ENCODE data around the gene AMPD3. TPM values are rescaled to one million over a fixed set of nuclear protein-coding genes. Genes with fewer than 3 reads are reported as not detected.

AMPD3 gene
- total RNA-seq, 1 experiment from 2014 or later: 12.5 TPM

GRCh38 chr11:10534316-10534715, 79.3 kb downstream of the AMPD3 start:
- no peaks in the 10 kb centered on the region for H3K27me3 ChIP-seq (ENCODE audit: control insufficient read depth, insufficient read depth, low read length)
- CTCF ChIA-PET: interaction anchor here (0.5 to 0.6 kb wide), 3 partner anchors 114 to 862 kb away, joined by 3 to 10 read pairs (median 8); no protein-coding TSS in a partner anchor
- peaks cover 7% of the 10 kb centered on the region; the same call in 1 of the 2 replicates for H3K4me1 ChIP-seq (ENCODE audit: control insufficient read depth, insufficient read depth, low read length)
- no peaks in the 10 kb centered on the region for H3K36me3 ChIP-seq (ENCODE audit: control insufficient read depth, insufficient read depth, low read length)
- DNase-seq (ENCODE audit: low read depth, low spot score) (no peak), ATAC-seq (no peak)
- no peak overlapping the region for H3K4me3 ChIP-seq (ENCODE audit: low read depth in 2 of 2, low read length in 2 of 2)
- in situ Hi-C loops (cut with HindIII; ENCODE audit: low pct_unique_long_range_greater_than_20kb, low sequenced_read_pairs) (no loop called here), intact Hi-C loops (cut with micrococcal nuclease; ENCODE audit: unreplicated experiment) (no loop called here)
- POLR2A ChIA-PET: interaction anchor here (0.6 kb wide), 1 partner anchor 39 kb away, joined by 5 read pairs; no protein-coding TSS in a partner anchor
- no peak overlapping the region for H3K27ac ChIP-seq (ENCODE audit: low read length)
- H3K9me3 ChIP-seq (ENCODE audit: control insufficient read depth, insufficient read depth, low read depth, low read length): no peaks in the 10 kb centered on the region
- no TSS peak for BruUV-seq (replicated peaks)
- no peak for TF ChIP-seq SIN3A (IDR thresholded peaks at IDR 0.05; ENCODE audit: borderline replicate concordance, insufficient read depth, low read depth, low read length)
- no peak for TF ChIP-seq POLR2AphosphoS5 (IDR thresholded peaks at IDR 0.05; ENCODE audit: low read depth, low read length)
- no peak for TF ChIP-seq CTCF (IDR thresholded peaks at IDR 0.05)
- TF ChIP-seq TCF7L2 (IDR thresholded peaks at IDR 0.05; ENCODE audit: low read depth, low read length): no peak
- TF ChIP-seq, protein P1, sequence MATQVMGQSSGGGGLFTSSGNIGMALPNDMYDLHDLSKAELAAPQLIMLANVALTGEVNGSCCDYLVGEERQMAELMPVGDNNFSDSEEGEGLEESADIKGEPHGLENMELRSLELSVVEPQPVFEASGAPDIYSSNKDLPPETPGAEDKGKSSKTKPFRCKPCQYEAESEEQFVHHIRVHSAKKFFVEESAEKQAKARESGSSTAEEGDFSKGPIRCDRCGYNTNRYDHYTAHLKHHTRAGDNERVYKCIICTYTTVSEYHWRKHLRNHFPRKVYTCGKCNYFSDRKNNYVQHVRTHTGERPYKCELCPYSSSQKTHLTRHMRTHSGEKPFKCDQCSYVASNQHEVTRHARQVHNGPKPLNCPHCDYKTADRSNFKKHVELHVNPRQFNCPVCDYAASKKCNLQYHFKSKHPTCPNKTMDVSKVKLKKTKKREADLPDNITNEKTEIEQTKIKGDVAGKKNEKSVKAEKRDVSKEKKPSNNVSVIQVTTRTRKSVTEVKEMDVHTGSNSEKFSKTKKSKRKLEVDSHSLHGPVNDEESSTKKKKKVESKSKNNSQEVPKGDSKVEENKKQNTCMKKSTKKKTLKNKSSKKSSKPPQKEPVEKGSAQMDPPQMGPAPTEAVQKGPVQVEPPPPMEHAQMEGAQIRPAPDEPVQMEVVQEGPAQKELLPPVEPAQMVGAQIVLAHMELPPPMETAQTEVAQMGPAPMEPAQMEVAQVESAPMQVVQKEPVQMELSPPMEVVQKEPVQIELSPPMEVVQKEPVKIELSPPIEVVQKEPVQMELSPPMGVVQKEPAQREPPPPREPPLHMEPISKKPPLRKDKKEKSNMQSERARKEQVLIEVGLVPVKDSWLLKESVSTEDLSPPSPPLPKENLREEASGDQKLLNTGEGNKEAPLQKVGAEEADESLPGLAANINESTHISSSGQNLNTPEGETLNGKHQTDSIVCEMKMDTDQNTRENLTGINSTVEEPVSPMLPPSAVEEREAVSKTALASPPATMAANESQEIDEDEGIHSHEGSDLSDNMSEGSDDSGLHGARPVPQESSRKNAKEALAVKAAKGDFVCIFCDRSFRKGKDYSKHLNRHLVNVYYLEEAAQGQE (IDR thresholded peaks at IDR 0.05; ENCODE audit: insufficient read depth in 1 of 2, low read depth in 2 of 2, low read length in 1 of 2): no peak

- intact Hi-C loops (cut with micrococcal nuclease; ENCODE audit: unreplicated experiment) (no loop called here), in situ Hi-C loops (cut with HindIII; ENCODE audit: low pct_unique_long_range_greater_than_20kb, low sequenced_read_pairs) (no loop called here)
- no peak for TF ChIP-seq SIN3A (IDR thresholded peaks at IDR 0.05; ENCODE audit: borderline replicate concordance, insufficient read depth, low read depth, low read length)
- ChIA-PET CTCF (no interaction called here), POLR2A (no interaction called here)
- H3K27me3 ChIP-seq (ENCODE audit: control insufficient read depth, insufficient read depth, low read length): no peaks in the 10 kb centered on the region
- BruUV-seq (replicated peaks): no TSS peak
- H3K9me3 ChIP-seq (ENCODE audit: control insufficient read depth, insufficient read depth, low read depth, low read length): no peaks in the 10 kb centered on the region
- H3K27ac ChIP-seq (ENCODE audit: low read length): no peak overlapping the region
- peaks cover 21% of the 10 kb centered on the region for H3K4me1 ChIP-seq (ENCODE audit: control insufficient read depth, insufficient read depth, low read length)
- no peak for ATAC-seq
- no peaks in the 10 kb centered on the region for H3K36me3 ChIP-seq (ENCODE audit: control insufficient read depth, insufficient read depth, low read length)
- DNase-seq (ENCODE audit: low read depth, low spot score): no peak
- no peak overlapping the region for H3K4me3 ChIP-seq (ENCODE audit: low read depth in 2 of 2, low read length in 2 of 2)
Measured at GRCh38 chr11:10537600-10537999, 82.5 kb downstream of the AMPD3 start.

GRCh38 chr11:10538924-10539323, 83.9 kb downstream of the AMPD3 start:
- CTCF ChIA-PET: no interaction called here

More at GRCh38 chr11:10538924-10539323, 83.9 kb downstream of the AMPD3 start:
- no peaks in the 10 kb centered on the region for H3K36me3 ChIP-seq (ENCODE audit: control insufficient read depth, insufficient read depth, low read length)
- no peak overlapping the region for H3K4me3 ChIP-seq (ENCODE audit: low read depth in 2 of 2, low read length in 2 of 2)
- TF ChIP-seq SIN3A (IDR thresholded peaks at IDR 0.05; ENCODE audit: borderline replicate concordance, insufficient read depth, low read depth, low read length): no peak
- TF ChIP-seq, protein P1 (IDR thresholded peaks at IDR 0.05; ENCODE audit: insufficient read depth in 1 of 2, low read depth in 2 of 2, low read length in 1 of 2): no peak
- no peak for TF ChIP-seq TCF7L2 (IDR thresholded peaks at IDR 0.05; ENCODE audit: low read depth, low read length)
- no peak for TF ChIP-seq CTCF (IDR thresholded peaks at IDR 0.05)
- no peak for TF ChIP-seq POLR2AphosphoS5 (IDR thresholded peaks at IDR 0.05; ENCODE audit: low read depth, low read length)
- in situ Hi-C loops (cut with HindIII; ENCODE audit: low pct_unique_long_range_greater_than_20kb, low sequenced_read_pairs): no loop called here
- intact Hi-C loops (cut with micrococcal nuclease; ENCODE audit: unreplicated experiment): no loop called here
- peaks cover 21% of the 10 kb centered on the region for H3K4me1 ChIP-seq (ENCODE audit: control insufficient read depth, insufficient read depth, low read length)
- no peak overlapping the region for H3K27ac ChIP-seq (ENCODE audit: low read length)
- DNase-seq (ENCODE audit: low read depth, low spot score) (no peak), ATAC-seq (no peak)
- no TSS peak for BruUV-seq (replicated peaks)
- H3K27me3 ChIP-seq (ENCODE audit: control insufficient read depth, insufficient read depth, low read length): no peaks in the 10 kb centered on the region
- POLR2A ChIA-PET: no interaction called here
- peaks cover 3% of the 10 kb centered on the region; the same call in 1 of the 2 replicates for H3K9me3 ChIP-seq (ENCODE audit: control insufficient read depth, insufficient read depth, low read depth, low read length)

Data from Panc1 (cell line).